ENCODE measurements around the gene KDELR1.
"Not testable (repeated sequence)": the region's sequence is repeated elsewhere in the genome, so short reads cannot be mapped to it uniquely, and the experiment has no call there.

The KDELR1 gene

DNA sequence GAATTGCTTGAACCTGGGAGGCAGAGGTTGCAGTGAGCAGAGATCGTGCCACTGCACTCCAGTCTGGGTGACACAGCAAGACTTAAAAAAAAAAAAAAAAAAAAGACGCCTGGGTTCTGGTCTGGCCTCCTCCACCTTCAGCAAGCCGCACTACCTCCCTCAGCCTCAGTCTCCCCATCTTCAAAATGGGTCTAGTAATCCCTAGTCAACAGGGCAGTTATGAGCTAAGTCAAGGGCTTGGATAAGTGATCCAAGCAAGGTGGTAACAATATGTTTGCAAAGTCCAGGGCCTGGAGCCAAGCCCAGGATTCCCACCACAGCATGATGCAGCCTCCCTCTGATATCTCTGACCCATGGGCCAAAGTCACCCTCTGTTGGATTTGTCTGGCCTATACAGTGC, 4.4 kb downstream of the KDELR1 start:
- Histone ChIP-seq H2AFZ (ENCODE audit: low read length, unreplicated experiment) (no peak overlapping the region), H3K4me3 (ENCODE audit: low read depth, low read length) (no peak overlapping the region), H3K27ac (ENCODE audit: low read depth, low read length) (no peak overlapping the region), H3K4me1 (ENCODE audit: control insufficient read depth, insufficient read depth, low read length, unreplicated experiment) (no peaks in the 10 kb centered on the region), H3K79me2 (ENCODE audit: control insufficient read depth, insufficient read depth, low read length, unreplicated experiment) (peaks cover 27% of the 10 kb centered on the region), H3K36me3 (ENCODE audit: insufficient read depth, low read length) (peaks cover 14% of the 10 kb centered on the region), H3K27me3 (ENCODE audit: insufficient read depth, low read length) (no peaks in the 10 kb centered on the region)

DNA sequence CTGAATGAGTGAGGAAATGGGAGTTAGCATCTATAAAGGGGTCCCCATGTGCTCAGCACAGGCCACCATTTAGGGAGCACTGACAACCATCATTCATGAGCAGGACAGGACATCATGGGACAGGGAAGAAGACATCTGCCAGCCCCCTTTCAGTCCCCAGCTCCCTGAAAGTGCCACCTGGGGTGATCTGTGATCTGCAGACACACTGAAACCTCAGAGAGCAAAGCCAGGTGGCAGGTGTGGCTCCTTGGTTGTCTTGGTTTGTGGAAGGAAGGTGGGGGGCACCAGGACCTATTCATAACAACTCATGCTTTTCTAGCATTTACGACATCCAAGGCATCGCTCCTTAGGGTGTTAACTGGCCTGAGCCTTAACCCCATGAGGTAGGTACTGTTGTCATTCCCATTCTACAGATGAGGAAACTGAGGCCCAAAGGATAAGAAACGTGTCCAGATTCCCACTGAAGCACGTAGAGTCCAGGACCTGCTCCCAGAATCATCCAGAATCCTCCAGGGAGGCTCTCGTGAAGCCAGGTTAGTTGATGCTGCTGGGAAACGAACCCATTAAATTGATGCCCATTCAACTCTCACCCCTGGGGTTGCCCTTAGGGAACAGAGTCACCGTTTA, 5.8 kb downstream of the KDELR1 start:
- Histone ChIP-seq H3K36me3 (ENCODE audit: insufficient read depth, low read length) (peaks cover 14% of the 10 kb centered on the region), H3K27ac (ENCODE audit: low read depth, low read length) (no peak overlapping the region), H2AFZ (ENCODE audit: low read length, unreplicated experiment) (no peak overlapping the region), H3K79me2 (ENCODE audit: control insufficient read depth, insufficient read depth, low read length, unreplicated experiment) (peaks cover 21% of the 10 kb centered on the region), H3K27me3 (ENCODE audit: insufficient read depth, low read length) (no peaks in the 10 kb centered on the region), H3K4me3 (ENCODE audit: low read depth, low read length) (no peak overlapping the region), H3K4me1 (ENCODE audit: control insufficient read depth, insufficient read depth, low read length, unreplicated experiment) (no peaks in the 10 kb centered on the region)

DNA sequence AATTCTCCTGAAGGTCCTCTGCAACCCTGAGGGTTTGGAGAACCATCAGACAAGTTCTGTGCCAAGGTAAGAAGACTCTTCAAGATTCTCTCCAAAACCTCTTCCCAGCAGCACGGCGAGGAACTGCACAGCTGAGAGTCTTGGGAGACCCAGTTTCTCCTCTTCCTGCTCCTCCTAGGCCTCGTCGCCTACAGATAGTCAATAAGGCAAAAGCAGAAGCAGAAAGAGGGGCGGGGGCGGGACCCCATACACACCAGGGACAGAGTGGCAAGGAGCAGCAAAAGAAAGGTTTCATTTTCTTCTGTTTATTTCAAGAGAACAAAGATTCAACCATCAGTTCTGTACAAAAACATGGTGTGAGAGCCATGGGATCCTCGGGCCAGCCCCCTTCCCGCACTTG, 9.1 kb downstream of the KDELR1 start:
- H3K4me3 ChIP-seq (ENCODE audit: low read depth, low read length) = no peak overlapping the region
- H2AFZ ChIP-seq (ENCODE audit: low read length, unreplicated experiment) = no peak overlapping the region
- H3K79me2 ChIP-seq (ENCODE audit: control insufficient read depth, insufficient read depth, low read length, unreplicated experiment) = peaks cover 3% of the 10 kb centered on the region
- peaks cover 9% of the 10 kb centered on the region; the same call in 1 of the 2 replicates for H3K36me3 ChIP-seq (ENCODE audit: insufficient read depth, low read length)
- no peak overlapping the region for H3K27ac ChIP-seq (ENCODE audit: low read depth, low read length)
- H3K4me1 ChIP-seq (ENCODE audit: control insufficient read depth, insufficient read depth, low read length, unreplicated experiment) = no peaks in the 10 kb centered on the region
- no peaks in the 10 kb centered on the region for H3K27me3 ChIP-seq (ENCODE audit: insufficient read depth, low read length)

DNA sequence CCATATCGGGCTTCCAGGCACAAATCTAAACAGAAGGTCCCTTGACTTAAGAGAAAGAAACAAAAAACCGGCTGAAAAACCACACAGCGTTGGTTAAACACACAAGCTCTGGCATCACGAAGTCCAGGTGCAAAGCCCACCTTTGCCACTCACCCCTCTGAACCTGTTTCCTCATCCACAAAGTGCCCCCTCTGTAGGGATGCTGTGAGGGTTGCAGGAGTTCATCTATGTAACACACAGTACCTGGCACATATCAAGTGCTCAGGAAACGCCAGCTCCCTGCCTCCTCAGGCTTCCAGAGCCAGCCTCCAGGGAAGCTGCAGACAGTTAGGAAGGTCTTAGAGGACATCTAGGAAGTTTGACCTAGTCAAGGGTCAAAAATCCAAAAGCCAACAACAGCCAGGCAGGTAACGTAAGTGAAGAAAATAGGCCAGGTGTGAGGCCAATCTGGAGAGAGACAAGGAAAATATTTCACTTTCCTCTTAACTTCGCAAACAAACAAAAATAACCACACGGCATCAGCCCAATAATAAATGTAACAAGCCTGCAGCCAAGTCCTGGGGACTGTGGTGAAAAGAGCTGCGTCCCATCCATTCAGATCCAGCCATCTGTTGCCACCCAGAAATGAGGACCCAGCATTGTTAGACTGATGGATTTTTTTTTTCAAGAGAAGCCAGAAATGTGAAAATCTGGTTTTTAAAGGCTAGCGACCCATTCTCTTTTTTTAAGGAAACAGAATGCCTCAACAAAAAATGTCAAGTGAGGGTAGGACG, 10.0 kb downstream of the KDELR1 start:
- H3K36me3 ChIP-seq (ENCODE audit: insufficient read depth, low read length) = peaks cover 7% of the 10 kb centered on the region; the same call in 1 of the 2 replicates
- no peak overlapping the region for H3K27ac ChIP-seq (ENCODE audit: low read depth, low read length)
- no peak overlapping the region for H2AFZ ChIP-seq (ENCODE audit: low read length, unreplicated experiment)
- no peak overlapping the region for H3K4me3 ChIP-seq (ENCODE audit: low read depth, low read length)
- no peaks in the 10 kb centered on the region for H3K27me3 ChIP-seq (ENCODE audit: insufficient read depth, low read length)
- no peaks in the 10 kb centered on the region for H3K4me1 ChIP-seq (ENCODE audit: control insufficient read depth, insufficient read depth, low read length, unreplicated experiment)
- H3K79me2 ChIP-seq (ENCODE audit: control insufficient read depth, insufficient read depth, low read length, unreplicated experiment) = no peaks in the 10 kb centered on the region

DNA sequence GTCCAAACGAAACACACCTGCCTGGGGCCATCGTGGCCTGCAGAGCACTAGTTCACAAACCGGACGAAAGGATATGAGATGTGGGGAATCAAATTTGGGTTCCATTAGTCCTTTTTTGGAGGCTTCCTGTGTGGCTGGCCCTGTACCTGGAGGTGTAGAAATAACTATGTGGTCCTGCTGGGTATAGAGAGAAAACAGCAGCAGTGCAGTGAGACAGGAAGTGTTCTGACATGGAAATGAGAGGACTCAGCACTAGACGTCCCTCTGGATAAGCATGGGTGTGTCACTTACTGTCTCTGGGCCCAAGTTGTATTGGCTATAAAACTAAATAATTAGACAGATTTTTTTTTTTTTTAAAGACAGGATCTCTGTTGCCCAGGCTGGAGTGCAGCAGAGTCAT, 12.3 kb downstream of the KDELR1 start:
- H2AFZ ChIP-seq (ENCODE audit: low read length, unreplicated experiment) = no peak overlapping the region
- no peak overlapping the region for H3K27ac ChIP-seq (ENCODE audit: low read depth, low read length)
- no peak overlapping the region for H3K4me3 ChIP-seq (ENCODE audit: low read depth, low read length)
- peaks cover 4% of the 10 kb centered on the region; the same call in 1 of the 2 replicates for H3K36me3 ChIP-seq (ENCODE audit: insufficient read depth, low read length)
- no peaks in the 10 kb centered on the region for H3K27me3 ChIP-seq (ENCODE audit: insufficient read depth, low read length)
- H3K4me1 ChIP-seq (ENCODE audit: control insufficient read depth, insufficient read depth, low read length, unreplicated experiment) = no peaks in the 10 kb centered on the region
- H3K79me2 ChIP-seq (ENCODE audit: control insufficient read depth, insufficient read depth, low read length, unreplicated experiment) = no peaks in the 10 kb centered on the region

DNA sequence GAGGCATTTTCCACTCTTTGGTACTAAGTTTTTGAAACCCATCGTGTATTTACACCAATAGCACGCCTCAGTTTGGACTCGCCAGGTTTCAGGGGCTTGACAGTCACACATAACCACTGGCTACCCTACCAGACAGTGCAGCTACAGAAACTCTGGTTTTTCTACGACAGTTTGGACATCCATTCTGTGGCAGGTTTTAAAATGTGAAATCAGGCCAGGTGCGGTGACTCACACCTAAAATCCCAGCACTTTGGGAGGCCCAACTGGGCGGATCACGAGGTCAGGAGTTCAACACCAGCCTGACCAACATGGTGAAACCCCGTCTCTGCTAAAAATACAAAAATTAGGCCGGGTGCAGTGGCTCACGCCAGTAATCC, 13.2 kb downstream of the KDELR1 start:
- Histone ChIP-seq H3K27ac (ENCODE audit: low read depth, low read length) (no peak overlapping the region), H3K79me2 (ENCODE audit: control insufficient read depth, insufficient read depth, low read length, unreplicated experiment) (no peaks in the 10 kb centered on the region)

DNA sequence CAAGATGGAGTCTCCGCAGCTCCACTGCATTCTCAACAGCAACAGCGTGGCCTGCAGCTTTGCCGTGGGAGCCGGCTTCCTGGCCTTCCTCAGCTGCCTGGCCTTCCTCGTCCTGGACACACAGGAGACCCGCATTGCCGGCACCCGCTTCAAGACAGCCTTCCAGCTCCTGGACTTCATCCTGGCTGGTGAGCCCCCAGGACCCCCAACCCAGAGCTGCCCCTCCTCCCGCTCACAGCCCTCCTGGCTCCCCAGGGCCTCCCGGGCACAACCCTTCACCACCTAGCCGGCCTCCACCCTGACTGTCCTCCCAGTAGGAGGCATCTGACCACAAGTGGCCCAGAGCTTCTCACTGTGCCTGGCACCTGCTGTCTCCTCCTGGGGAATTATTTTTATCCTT, 17.8 kb downstream of the KDELR1 start:
- H3K4me1 ChIP-seq (ENCODE audit: control insufficient read depth, insufficient read depth, low read length, unreplicated experiment) = no peaks in the 10 kb centered on the region
- no peaks in the 10 kb centered on the region for H3K79me2 ChIP-seq (ENCODE audit: control insufficient read depth, insufficient read depth, low read length, unreplicated experiment)
- H3K27me3 ChIP-seq (ENCODE audit: insufficient read depth, low read length) = no peaks in the 10 kb centered on the region
- H3K4me3 ChIP-seq (ENCODE audit: low read depth, low read length) = no peak overlapping the region
- H3K27ac ChIP-seq (ENCODE audit: low read depth, low read length) = no peak overlapping the region
- no peaks in the 10 kb centered on the region for H3K36me3 ChIP-seq (ENCODE audit: insufficient read depth, low read length)
- H2AFZ ChIP-seq (ENCODE audit: low read length, unreplicated experiment) = no peak overlapping the region

More for the DNA sequence above, 13.2 kb downstream of the KDELR1 start:
- no peaks in the 10 kb centered on the region for H3K36me3 ChIP-seq (ENCODE audit: insufficient read depth, low read length)
- no peak overlapping the region for H2AFZ ChIP-seq (ENCODE audit: low read length, unreplicated experiment)
- H3K27me3 ChIP-seq (ENCODE audit: insufficient read depth, low read length) = no peaks in the 10 kb centered on the region
- no peaks in the 10 kb centered on the region for H3K4me1 ChIP-seq (ENCODE audit: control insufficient read depth, insufficient read depth, low read length, unreplicated experiment)
- H3K4me3 ChIP-seq (ENCODE audit: low read depth, low read length) = no peak overlapping the region

DNA sequence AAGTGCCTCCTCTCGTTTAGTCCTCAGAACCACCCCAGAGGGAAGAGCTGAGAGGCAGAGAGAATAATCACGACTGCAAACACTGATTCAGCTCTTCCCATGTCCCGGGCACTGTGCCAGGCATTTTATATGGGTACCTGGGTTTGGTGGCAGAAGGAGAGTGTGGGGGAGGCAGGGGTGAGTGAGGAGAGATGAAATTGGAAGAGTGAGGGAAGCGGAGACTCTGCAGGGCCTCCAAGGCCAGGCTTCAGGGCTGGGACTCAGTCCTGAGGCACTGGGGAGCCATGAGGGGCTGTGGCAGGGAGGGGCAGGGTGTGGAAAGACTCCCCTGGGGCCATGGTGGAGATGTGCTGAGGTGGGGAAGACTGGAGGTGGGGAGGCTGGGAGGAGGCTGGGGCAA, 18.4 kb downstream of the KDELR1 start:
- Histone ChIP-seq H3K79me2 (ENCODE audit: control insufficient read depth, insufficient read depth, low read length, unreplicated experiment) (no peaks in the 10 kb centered on the region), H3K36me3 (ENCODE audit: insufficient read depth, low read length) (no peaks in the 10 kb centered on the region), H3K27ac (ENCODE audit: low read depth, low read length) (no peak overlapping the region), H3K4me3 (ENCODE audit: low read depth, low read length) (no peak overlapping the region), H3K27me3 (ENCODE audit: insufficient read depth, low read length) (no peaks in the 10 kb centered on the region), H3K4me1 (ENCODE audit: control insufficient read depth, insufficient read depth, low read length, unreplicated experiment) (no peaks in the 10 kb centered on the region), H2AFZ (ENCODE audit: low read length, unreplicated experiment) (no peak overlapping the region)

DNA sequence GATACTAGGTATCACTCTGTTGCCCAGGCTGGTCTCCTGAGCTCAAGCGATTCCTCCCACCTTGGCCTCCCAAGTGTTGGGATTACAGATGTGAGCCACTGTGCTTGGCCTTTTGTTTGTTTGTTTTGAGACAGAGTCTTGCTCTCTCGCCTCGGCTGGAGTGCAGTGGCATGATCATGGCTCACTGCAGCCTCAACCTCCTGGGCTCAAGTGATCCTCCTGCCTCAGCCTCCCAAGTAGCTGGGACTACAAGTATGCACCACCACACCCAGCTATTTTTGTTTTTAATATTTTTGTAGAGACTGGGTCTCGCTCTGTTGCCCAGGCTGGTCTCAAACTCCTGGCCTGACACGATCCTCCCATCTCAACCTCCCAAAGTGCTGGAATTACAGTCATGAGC, 19.6 kb downstream of the KDELR1 start:
- H3K4me3 ChIP-seq (ENCODE audit: low read depth, low read length); H2AFZ ChIP-seq (ENCODE audit: low read length, unreplicated experiment); H3K4me1 ChIP-seq (ENCODE audit: control insufficient read depth, insufficient read depth, low read length, unreplicated experiment): not testable (repeated sequence)

DNA sequence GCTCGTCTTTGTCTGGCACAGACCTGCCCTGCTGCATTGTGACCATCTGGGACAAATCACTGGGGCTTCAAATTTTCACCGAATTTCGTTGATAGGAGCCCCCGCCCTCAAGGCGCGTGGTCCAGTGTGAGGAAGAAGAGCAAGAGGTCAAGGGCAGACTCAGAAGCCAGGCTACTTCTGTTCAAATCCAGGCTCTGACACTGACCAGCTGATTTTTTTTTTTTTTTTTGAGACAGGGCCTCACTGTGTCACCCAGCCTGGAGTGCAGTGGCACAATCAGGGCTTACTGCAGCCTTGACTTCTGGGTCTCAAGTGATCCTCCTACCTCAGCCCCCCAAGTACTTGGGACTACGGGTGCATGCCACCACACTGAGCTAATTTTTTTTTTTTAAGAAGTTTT, 20.0 kb downstream of the KDELR1 start:
- Histone ChIP-seq H3K79me2 (ENCODE audit: control insufficient read depth, insufficient read depth, low read length, unreplicated experiment) (no peaks in the 10 kb centered on the region), H3K27ac (ENCODE audit: low read depth, low read length) (no peak overlapping the region), H3K4me3 (ENCODE audit: low read depth, low read length) (no peak overlapping the region), H3K4me1 (ENCODE audit: control insufficient read depth, insufficient read depth, low read length, unreplicated experiment) (no peaks in the 10 kb centered on the region), H2AFZ (ENCODE audit: low read length, unreplicated experiment) (no peak overlapping the region), H3K36me3 (ENCODE audit: insufficient read depth, low read length) (no peaks in the 10 kb centered on the region), H3K27me3 (ENCODE audit: insufficient read depth, low read length) (no peaks in the 10 kb centered on the region)

More for the DNA sequence above, 19.6 kb downstream of the KDELR1 start:
- not testable (repeated sequence) for H3K27me3 ChIP-seq (ENCODE audit: insufficient read depth, low read length); H3K79me2 ChIP-seq (ENCODE audit: control insufficient read depth, insufficient read depth, low read length, unreplicated experiment); H3K27ac ChIP-seq (ENCODE audit: low read depth, low read length); H3K36me3 ChIP-seq (ENCODE audit: insufficient read depth, low read length)

DNA sequence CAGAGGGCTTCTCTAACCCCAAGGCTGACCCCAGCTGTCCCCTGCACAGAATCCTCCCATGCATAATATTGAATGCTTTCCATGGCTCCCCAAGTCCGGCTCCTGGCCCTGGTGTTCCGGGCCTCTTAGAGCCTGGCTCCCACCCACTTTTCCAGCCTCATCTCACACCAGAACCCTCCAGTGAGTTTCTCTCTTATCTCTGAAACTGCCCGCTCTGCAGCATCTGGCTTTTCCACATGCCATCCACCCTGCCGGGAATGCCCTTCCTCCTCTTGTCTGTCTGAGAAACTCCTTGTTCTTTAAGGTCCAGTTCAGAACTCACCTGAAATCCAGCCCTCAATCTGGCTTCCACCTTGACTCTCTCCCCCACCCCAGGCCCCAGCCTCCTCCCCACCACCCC, 20.4 kb downstream of the KDELR1 start:
- no peaks in the 10 kb centered on the region for H3K79me2 ChIP-seq (ENCODE audit: control insufficient read depth, insufficient read depth, low read length, unreplicated experiment)
- no peaks in the 10 kb centered on the region for H3K36me3 ChIP-seq (ENCODE audit: insufficient read depth, low read length)
- no peak overlapping the region for H2AFZ ChIP-seq (ENCODE audit: low read length, unreplicated experiment)
- no peaks in the 10 kb centered on the region for H3K27me3 ChIP-seq (ENCODE audit: insufficient read depth, low read length)
- H3K4me1 ChIP-seq (ENCODE audit: control insufficient read depth, insufficient read depth, low read length, unreplicated experiment) = no peaks in the 10 kb centered on the region
- H3K27ac ChIP-seq (ENCODE audit: low read depth, low read length) = no peak overlapping the region
- no peak overlapping the region for H3K4me3 ChIP-seq (ENCODE audit: low read depth, low read length)
